Measurements from ENCODE around the gene ADNP2.

Gene ADNP2

GRCh38 chr18:80108739-80109675 lies at the start of gene ADNP2:
TSS of gene ADNP2 (plus strand) at chr18:80109262. CDS start at chr18:80117543, 8,281 bp downstream.
- DNase-seq: peak; percentile 94

- DNase-seq: no peak
Measured at GRCh38 chr18:80059945-80060344, 49.1 kb upstream of the ADNP2 start.

DNA sequence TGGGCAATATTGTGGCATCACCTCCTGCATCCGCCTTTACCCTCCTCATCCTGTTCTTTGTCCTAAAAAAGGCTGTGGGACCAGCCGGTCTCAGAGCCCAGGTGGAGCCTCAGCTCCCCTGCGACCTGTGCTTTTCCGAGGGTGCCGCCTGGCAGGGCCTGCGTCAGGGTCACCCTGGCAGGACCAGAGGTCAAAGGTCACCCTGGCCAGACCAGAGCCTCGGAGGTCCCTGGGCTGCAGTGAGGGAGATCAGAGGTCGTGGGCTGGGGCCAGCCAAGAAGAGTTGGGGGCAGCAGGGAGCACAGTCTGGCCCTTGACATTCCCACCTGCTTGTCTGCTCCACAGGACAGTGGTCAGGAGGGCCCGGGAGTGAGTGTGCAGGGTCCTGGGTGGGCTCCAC lies 43.4 kb upstream of the ADNP2 start:
- no peak for DNase-seq

GRCh38 chr18:80067321-80067720 lies 41.7 kb upstream of the ADNP2 start:
- DNase-seq: no peak

DNA sequence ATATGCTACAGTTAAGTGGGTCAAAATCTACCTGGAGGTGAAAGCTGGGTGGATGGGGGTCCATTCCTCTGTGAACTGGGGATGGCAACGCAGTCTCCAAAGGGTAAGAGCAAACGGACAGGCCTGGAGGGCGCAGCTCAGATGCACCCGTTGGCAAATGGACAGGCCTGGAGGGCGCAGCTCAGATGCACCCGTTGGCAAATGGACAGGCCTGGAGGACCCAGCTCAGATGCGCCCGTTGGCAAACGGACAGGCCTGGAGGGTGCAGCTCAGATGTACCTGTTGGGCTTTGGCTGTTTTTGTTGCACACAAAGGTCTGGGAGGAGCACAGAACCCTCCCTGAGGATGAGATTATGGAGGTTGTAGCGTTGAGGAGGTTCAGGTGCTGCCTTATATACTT lies 41.2 kb upstream of the ADNP2 start:
- DNase-seq: no peak

DNA sequence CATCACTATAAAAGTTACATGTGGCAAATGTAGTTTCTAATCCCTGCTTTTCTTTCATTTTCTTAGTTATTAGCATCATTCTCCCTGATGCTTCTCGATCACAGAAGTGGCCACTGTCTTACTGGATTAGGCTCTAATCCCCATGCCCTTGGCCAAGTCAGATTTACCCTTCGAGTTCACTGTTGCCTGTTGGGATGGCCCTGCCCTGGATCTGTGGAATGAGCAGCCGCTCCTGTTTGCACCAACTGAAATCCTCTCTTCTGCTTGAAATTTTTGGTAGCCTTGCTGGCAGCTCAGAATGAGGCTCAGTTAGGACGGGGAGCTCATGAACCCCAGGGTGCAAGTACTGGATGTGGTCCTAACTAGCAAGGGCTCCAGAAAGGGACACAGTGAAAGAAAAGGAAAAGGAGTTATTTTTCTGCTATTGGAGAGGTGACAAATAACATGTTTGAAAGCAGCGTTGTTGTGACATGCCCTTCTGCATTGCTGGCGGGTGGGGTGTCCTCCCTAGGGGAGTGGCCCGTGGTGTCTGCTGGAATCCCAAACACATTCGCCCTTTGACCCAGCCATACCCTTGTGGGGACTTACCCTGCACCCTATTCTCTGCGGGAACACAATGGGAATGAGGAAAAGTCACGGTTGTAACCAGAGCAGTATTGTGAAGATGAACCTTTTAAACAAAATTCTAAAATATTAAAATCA lies 40.3 kb upstream of the ADNP2 start:
- DNase-seq: no peak

DNA sequence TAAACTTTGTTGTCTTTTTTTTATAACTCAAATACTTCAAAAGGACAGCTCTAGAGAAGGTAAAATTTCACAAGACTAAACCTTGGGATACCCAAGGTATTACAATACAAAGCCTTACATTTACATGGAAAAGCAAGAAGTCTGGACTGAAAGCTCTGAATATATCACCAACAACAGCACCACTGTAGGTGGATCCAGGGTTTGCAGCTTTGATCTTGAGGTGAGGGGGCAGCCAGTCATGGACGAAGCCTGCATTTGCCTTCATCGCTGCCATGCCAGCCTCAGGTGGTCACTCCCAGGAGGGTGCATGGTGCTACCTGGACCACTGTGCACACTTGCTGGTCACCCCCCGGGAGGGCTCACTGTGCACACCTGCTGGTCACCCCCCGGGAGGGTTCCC lies 38.2 kb upstream of the ADNP2 start:
- DNase-seq: no peak

DNA sequence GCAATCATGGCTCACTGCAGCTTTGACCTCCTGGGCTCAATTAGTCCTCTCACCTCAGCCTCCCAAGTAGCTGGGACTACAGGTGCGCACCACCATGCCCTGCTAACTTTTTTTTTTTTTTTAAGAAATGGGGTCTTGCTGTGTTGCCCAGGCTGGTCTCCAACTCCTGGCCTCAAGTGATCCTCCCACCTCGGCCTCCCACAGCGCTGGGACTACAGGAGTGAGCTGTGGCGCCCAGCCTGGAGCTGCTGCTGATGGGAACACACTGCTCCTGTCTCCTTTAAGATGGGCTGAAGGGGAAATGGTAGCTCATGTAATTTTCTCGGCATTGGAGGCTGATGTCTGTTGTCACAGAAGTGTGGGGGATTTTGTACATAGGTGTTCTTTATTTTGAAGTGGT lies 34.9 kb upstream of the ADNP2 start:
- no peak for DNase-seq

DNA sequence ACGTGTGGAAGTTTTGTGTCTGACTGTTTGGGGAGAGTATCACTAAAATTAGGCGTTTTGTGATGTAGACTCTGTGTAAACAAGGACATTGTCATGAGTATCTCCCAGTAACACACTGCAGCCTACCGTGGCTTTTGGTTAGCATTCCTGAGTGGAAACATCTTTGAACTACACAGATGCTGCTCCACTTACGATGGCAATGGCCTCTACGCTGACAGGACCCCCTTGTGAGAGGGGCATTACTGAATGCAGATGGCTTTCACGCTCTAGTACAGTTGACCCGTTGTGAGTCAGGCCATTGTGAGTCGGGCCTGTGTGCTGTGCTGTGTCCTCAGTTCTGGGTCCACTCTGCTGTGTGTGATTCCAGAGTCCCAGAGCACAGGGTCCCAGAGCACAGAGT lies 34.4 kb upstream of the ADNP2 start:
- no peak for DNase-seq

- DNase-seq: no peak
Measured at GRCh38 chr18:80075940-80076339, 33.1 kb upstream of the ADNP2 start.

DNA sequence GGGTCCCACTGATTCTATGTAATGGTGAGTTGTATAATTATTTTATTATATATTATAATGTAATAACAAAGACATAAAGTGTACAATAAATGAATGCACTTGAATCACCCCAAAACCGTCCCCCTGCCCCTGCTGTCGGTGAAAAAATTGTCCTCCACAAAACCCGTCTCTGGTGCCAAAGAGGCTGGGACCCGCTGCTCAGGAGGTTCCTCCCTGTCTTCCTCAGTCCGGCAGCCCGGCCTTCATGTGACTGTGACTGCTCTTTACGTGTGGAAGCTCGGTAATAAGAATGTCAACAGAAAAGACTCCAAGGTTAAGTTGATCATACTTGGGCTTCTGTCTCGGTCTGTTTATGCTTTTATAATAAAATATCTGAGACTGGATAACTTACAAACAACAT lies 32.7 kb upstream of the ADNP2 start:
- DNase-seq: no peak

GRCh38 chr18:80077873-80078272 lies 31.2 kb upstream of the ADNP2 start:
- no peak for DNase-seq

DNA sequence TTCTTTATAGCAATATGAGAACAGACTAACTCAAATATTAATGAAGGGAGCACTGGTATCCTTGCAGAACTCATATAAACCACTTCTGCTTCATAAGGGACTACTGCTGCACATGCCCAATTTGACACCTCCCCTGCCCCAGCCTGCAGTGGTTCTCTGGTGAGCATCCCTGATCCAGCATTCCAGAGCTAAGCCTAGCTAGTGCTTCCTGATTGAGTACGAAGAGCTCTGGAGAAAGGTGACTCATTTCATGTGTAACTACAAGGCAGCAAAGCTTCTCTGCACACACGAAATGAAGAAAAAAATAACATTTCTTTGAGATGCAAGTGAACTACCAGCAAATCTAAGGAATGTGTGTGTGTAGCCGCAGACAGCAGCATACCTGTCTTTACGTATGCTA lies 22.8 kb upstream of the ADNP2 start:
- DNase-seq: no peak

DNA sequence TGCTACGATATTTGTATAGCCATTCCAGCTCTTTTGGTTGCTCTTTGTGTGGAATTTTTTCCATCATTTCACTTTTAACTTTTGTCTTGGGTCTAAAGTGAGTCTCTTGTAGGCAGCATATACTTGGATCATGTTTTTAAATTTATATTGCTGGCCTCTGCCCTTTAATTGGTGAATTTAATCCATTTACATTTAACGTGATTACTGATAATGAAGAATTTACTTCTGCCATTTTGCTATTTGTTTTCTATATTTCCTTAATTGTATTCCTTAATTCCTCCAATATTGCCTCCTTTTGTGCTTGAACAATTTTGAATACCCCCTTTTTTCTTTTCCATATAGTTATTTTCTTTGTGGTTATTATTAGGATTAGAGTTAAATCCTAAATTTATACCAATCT lies 21.0 kb upstream of the ADNP2 start:
- DNase-seq: no peak

GRCh38 chr18:80088823-80089222 lies 20.2 kb upstream of the ADNP2 start:
- no peak for DNase-seq

DNA sequence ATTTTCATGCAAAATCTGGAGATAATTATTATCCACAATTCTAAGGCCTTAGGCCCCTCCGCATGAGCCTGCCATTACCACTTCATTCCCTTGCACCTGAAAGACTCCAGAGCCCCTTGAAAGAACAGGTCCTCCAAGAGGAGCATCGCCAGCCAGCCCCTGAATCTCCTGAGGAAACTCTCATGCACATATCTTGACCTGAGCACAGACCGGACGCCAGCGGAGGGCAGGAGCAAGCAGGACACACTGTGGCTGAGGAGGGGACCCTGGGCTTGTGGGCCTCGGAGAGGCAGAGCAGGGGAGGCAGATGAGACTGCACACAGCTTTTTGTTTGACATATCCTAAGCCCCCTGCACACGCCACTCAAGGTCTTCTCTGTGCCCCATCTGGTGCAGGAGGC lies 13.6 kb upstream of the ADNP2 start:
- DNase-seq: no peak

DNA sequence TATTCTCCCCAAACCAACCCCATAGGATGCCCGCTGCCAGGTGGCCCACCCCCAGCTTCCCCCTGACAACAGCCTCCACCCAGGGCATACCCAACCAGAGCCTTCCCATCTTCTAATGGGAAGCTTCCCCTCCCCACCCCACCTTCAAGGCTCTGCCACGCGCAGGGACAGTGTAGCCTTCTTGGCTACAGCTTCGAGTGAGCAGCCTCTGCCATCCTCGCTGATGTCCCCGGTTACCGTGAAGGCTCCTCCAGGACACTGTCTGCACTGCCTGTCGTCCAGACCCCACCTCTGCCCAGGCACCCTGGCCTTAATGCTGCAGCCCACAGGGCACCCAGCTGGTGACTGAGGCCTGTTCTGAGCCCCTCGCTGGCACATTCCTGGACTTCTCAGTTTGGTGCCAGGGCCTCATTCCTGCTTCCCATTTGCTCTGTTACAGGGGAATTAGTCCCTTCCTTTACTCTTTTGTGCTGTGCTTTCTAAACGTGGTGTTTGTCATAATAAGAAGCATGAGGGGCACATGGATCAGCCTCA lies 13.0 kb upstream of the ADNP2 start:
- no peak for DNase-seq

- no peak for DNase-seq
Measured at GRCh38 chr18:80097201-80097600, 11.9 kb upstream of the ADNP2 start.

DNA sequence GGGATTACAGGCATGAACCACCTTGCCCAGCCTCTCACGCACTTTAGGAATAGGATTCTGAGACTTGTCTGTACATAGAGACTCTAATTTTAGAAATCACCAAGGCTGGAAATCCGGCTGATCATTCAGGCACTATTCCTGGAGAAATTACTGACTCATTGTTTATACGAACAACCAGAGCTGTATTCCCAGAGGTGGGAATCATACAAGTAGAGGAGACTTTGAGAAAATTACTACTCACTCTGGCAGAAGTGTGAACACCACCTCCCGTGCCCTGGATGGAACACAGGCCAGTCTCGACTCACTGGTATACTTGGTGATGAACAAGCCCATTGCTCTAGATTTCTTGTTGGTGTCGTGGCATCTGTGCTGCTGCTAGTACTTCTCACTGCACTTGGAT lies 5.8 kb upstream of the ADNP2 start:
- no peak for DNase-seq

DNA sequence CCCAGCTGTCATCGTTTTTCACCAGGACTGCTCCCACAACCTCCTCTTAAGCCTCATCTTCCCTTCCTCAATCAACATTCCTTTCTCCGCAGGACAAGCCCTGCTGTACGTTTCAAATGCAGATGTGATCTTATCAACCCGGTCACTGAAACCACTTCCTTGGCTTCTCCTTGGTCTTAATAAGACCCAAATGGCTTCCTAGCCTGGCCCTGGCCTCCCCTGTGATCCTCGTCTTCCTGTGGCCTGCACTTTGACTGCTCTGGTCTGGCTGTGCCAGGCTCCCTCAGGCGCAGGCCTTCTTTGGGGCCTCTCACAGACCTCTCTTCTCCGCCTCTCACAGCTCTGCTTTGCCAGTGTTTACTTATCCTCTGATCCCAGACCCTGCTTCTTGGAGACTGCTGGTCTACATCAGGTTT lies 4.7 kb upstream of the ADNP2 start:
- DNase-seq: no peak

GRCh38 chr18:80105369-80106167 lies 3.5 kb upstream of the ADNP2 start:
- DNase-seq: no peak

GRCh38 chr18:80106482-80107051 lies 2.5 kb upstream of the ADNP2 start:
- no peak for DNase-seq

- no peak for DNase-seq
Measured at GRCh38 chr18:80107426-80107825, 1.6 kb upstream of the ADNP2 start.
